DND-41 (cell line): ENCODE results near the gene THAP12.

Experiments used
- ATAC-seq: fragments of 200-7000 bp; cut with Tn5 transposase; 3 replicates; pipeline ENCODE4 v1.9.1; 2021; ENCODE audit warnings: low read depth; ENCODE audit not compliant: insufficient read depth
- DNase-seq: peaks from one replicate; pipeline ENCODE4 v3.0.0-alpha.2; 2020
- H2AFZ ChIP-seq: 2 replicates; pipeline ENCODE4 v1.6.0; 2012; ENCODE audit warnings: low read depth, low read length
- H3K27ac ChIP-seq: 2 replicates; pipeline ENCODE4 v1.5.1; 2012; ENCODE audit warnings: low read length, inconsistent platforms
- H3K27me3 ChIP-seq: fragments of 200-600 bp; sonication (generic); 2 replicates; pipeline ENCODE4 v1.6.0; 2012; ENCODE audit warnings: low read length, mild to moderate bottlenecking, inconsistent platforms; ENCODE audit not compliant: insufficient read depth, poor library complexity
- H3K36me3 ChIP-seq: 2 replicates; pipeline ENCODE4 v1.5.1; 2012; ENCODE audit warnings: low read length, inconsistent platforms; ENCODE audit not compliant: insufficient read depth
- H3K4me1 ChIP-seq: 2 replicates; pipeline ENCODE4 v1.5.1; 2012; ENCODE audit warnings: mild to moderate bottlenecking, low read length; ENCODE audit not compliant: insufficient read depth
- H3K4me2 ChIP-seq: 2 replicates; pipeline ENCODE4 v1.6.0; 2012; ENCODE audit warnings: mild to moderate bottlenecking, moderate library complexity, low read length, inconsistent platforms; ENCODE audit not compliant: insufficient read depth
- H3K4me3 ChIP-seq, 2 experiments: fragments of 200-600 bp in 1 of 2; shearing (Covaris generic) in 1 of 2; 2 replicates each; pipeline ENCODE4 v1.5.1; 2012 to 2016; ENCODE audit warnings: inconsistent platforms in 2 of 2, low read length in 2 of 2, mild to moderate bottlenecking in 2 of 2, low read depth in 1 of 2, moderate library complexity in 1 of 2
- H3K79me2 ChIP-seq: 2 replicates; pipeline ENCODE4 v1.6.0; 2012; ENCODE audit warnings: low read length, inconsistent platforms; ENCODE audit not compliant: insufficient read depth
- H3K9ac ChIP-seq: 2 replicates; pipeline ENCODE4 v1.6.0; 2012; ENCODE audit warnings: low read depth, mild to moderate bottlenecking, inconsistent platforms, low read length, moderate library complexity
- H3K9me3 ChIP-seq: 2 replicates; pipeline ENCODE4 v1.5.1; 2012; ENCODE audit warnings: low read length, moderate library complexity, mild to moderate bottlenecking, inconsistent platforms; ENCODE audit not compliant: insufficient read depth, severe bottlenecking
- H4K20me1 ChIP-seq: 2 replicates; pipeline ENCODE4 v1.6.0; 2012; ENCODE audit warnings: low read length; ENCODE audit not compliant: insufficient read depth
- EZH2 ChIP-seq: IDR thresholded peaks from 3 replicates; pipeline ENCODE4 v1.6.1; 2012; ENCODE audit warnings: borderline replicate concordance, low read depth, mild to moderate bottlenecking, moderate library complexity, low read length, inconsistent platforms; ENCODE audit not compliant: severe bottlenecking
- TF ChIP-seq, protein P1 (sequence below): IDR thresholded peaks from 2 replicates; pipeline ENCODE4 v1.5.1; 2012; ENCODE audit warnings: borderline replicate concordance, low read length, moderate library complexity, mild to moderate bottlenecking; ENCODE audit not compliant: poor library complexity, severe bottlenecking; ENCODE audit errors: extremely low read depth

The THAP12 gene

DNA sequence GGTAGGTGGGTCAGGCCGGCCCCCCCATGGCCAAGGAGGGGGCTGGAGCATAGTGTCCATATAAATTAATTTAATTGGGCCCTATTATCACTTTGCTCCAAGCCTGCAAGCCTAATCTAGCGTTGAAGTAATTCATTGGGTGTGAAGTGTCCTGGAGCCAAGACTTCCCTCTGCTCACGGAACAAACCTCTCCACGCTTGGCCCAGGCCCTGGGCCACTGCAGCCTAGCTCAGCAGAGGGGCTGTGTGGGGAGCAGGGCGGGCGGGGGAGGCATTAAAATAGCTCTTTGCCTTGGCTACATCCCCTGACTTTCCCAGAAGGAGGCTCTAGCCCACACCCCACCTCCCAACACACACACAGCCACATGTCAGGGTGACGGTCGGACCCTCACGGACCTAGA lies 73.5 kb downstream of the THAP12 start:
- H3K27ac ChIP-seq = no peak overlapping the region
- no peak overlapping the region for H3K4me2 ChIP-seq
- H3K9me3 ChIP-seq = no peaks in the 10 kb centered on the region
- no peak overlapping the region for H3K9ac ChIP-seq
- no peak overlapping the region for H2AFZ ChIP-seq
- TF ChIP-seq, protein P1, sequence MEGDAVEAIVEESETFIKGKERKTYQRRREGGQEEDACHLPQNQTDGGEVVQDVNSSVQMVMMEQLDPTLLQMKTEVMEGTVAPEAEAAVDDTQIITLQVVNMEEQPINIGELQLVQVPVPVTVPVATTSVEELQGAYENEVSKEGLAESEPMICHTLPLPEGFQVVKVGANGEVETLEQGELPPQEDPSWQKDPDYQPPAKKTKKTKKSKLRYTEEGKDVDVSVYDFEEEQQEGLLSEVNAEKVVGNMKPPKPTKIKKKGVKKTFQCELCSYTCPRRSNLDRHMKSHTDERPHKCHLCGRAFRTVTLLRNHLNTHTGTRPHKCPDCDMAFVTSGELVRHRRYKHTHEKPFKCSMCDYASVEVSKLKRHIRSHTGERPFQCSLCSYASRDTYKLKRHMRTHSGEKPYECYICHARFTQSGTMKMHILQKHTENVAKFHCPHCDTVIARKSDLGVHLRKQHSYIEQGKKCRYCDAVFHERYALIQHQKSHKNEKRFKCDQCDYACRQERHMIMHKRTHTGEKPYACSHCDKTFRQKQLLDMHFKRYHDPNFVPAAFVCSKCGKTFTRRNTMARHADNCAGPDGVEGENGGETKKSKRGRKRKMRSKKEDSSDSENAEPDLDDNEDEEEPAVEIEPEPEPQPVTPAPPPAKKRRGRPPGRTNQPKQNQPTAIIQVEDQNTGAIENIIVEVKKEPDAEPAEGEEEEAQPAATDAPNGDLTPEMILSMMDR = no peak
- no peak for TF ChIP-seq EZH2
- no peaks in the 10 kb centered on the region for H4K20me1 ChIP-seq
- no peaks in the 10 kb centered on the region for H3K36me3 ChIP-seq
- no peaks in the 10 kb centered on the region for H3K79me2 ChIP-seq
- no peaks in the 10 kb centered on the region for H3K27me3 ChIP-seq
- H3K4me3 ChIP-seq = no peak overlapping the region
- ATAC-seq = no peak
- DNase-seq = no peak
- H3K4me1 ChIP-seq = no peaks in the 10 kb centered on the region

- Histone ChIP-seq H2AFZ (no peak overlapping the region), H3K27me3 (no peaks in the 10 kb centered on the region), H3K36me3 (no peaks in the 10 kb centered on the region), H3K4me2 (no peak overlapping the region), H3K4me1 (no peaks in the 10 kb centered on the region), H3K4me3 (no peak overlapping the region), H3K9ac (no peak overlapping the region), H3K9me3 (no peaks in the 10 kb centered on the region), H3K79me2 (no peaks in the 10 kb centered on the region), H3K27ac (no peak overlapping the region), H4K20me1 (no peaks in the 10 kb centered on the region)
- ATAC-seq (no peak), DNase-seq (no peak)
- TF ChIP-seq, protein P1 = no peak
- no peak for TF ChIP-seq EZH2
These were observed 77.5 kb downstream of the THAP12 start for GRCh38 chr11:76303399-76303798.

- H3K79me2 ChIP-seq = no peaks in the 10 kb centered on the region
- TF ChIP-seq EZH2 = no peak
- TF ChIP-seq, protein P1 = no peak
- no peaks in the 10 kb centered on the region for H3K27me3 ChIP-seq
- H3K9me3 ChIP-seq = no peaks in the 10 kb centered on the region
- no peaks in the 10 kb centered on the region for H3K36me3 ChIP-seq
- DNase-seq (no peak), ATAC-seq (no peak)
- H3K4me1 ChIP-seq = no peaks in the 10 kb centered on the region
- no peak overlapping the region for H3K9ac ChIP-seq
- no peak overlapping the region for H2AFZ ChIP-seq
- no peak overlapping the region for H3K4me3 ChIP-seq
- no peak overlapping the region for H3K27ac ChIP-seq
- H4K20me1 ChIP-seq = no peaks in the 10 kb centered on the region
- no peak overlapping the region for H3K4me2 ChIP-seq
These were observed 77.9 kb downstream of the THAP12 start for GRCh38 chr11:76302996-76303395.
